Measurements from ENCODE around the gene TMEM89.

The TMEM89 gene

DNA sequence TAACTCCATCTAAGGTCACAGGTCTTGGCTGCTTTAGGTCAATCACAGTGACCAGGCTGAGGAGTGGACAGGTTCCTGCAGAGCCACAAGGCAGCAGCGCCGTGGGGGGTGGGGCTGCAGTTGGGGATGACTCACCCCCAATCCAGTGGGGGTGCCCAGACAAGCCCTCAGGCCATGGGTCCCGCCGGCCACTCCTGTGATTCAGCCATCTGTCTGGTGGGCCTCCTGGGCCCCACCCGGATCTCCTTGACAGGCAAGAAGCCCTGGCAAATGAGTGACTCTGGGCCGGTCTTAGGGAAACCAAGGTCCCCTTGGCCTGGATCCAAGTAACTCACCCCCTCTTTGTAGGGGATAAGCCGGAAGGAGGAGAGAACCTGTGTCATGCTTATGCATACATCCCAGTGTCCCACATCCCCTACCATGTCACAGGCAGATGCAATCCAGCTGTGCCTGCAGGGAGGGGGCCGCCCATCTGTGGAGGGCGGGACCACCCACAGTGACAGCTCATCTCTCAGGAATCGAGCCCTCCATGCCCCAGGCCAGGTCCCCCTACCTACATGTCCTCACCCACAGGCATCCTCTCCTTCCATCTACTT is 25.9 kb downstream of the TMEM89 start:
- no peaks in the 10 kb centered on the region for H3K4me1 Mint-ChIP-seq (ENCODE audit: low read depth)
- no peak for DNase-seq (ENCODE audit: low spot score)
- H3K27me3 Mint-ChIP-seq (ENCODE audit: low read depth), result peaks cover 13% of the 10 kb centered on the region
- H3K4me3 Mint-ChIP-seq, result no peak overlapping the region
- no peak overlapping the region for H3K27ac Mint-ChIP-seq
- peaks cover 6% of the 10 kb centered on the region for H3K36me3 Mint-ChIP-seq (ENCODE audit: low read depth)
- no peaks in the 10 kb centered on the region for H3K9me3 Mint-ChIP-seq

DNA sequence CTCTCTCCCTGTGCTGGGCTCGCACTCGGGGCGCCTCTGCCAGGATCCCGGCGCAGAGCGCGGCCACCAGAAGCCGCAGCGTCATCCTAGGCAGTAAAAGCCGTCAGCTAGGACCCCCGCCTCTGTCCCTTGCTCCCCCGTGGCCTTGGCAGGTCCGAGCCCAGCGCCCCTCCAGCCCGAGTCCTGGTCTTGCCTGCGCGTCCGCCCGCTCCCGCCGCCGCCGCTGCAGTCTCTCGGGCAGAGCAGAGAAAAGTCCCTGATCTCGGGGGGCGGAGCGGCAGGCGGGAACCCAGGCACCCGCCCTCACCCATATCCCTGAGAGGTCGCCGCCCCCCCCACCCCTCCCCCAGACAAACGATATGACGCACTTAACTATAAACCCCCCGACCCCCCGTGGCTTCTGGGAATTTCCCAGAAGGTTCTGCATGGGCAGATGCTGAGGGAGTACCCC is 26.5 kb downstream of the TMEM89 start, which contains the start of gene COL7A1:
COL7A1 (minus strand) TSS at position 255 of the 451 bp plus-strand sequence; CDS start at position 85, 170 bp downstream.
- Mint-ChIP-seq H3K9me3 (no peaks in the 10 kb centered on the region), H3K4me3 (no peak within 1 kb of the TSS), H3K36me3 (ENCODE audit: low read depth) (peaks cover under 1% of the 10 kb centered on the region), H3K27ac (no peak within 1 kb of the TSS), H3K4me1 (ENCODE audit: low read depth) (no peaks in the 10 kb centered on the region), H3K27me3 (ENCODE audit: low read depth) (peaks cover 13% of the 10 kb centered on the region)
- no peak for DNase-seq (ENCODE audit: low spot score)

DNA sequence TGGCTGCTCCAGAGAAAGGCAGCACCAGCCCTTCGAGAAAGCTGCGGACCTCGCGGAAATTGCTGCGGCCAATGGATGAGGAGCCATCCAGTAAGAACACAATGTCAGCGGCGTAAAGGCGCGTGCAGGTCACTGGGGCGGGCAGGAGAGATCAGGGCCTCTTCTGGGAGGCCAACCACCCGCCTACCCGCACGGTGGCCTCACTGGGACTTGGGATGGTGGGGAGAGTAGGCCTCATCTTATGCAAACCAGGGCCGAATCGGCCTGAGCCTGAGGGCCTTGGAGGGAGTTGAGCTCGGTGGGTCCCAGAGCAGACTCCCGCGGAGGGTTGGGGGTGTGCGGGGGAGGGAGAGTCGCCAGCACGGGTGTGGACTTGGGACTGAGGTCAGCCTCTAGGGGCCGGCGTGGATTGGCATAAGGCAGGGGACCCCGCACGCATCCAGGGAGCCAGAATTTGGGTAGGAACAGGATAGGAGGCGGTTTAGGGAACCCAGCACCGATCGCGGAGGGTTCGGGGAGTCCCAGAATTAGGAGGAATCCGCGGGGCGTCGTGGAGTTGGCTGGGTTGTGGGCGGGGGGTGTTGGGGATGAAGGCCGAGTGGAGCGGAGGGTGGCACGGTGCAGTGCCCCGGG is 27.0 kb downstream of the TMEM89 start:
- Mint-ChIP-seq H3K4me1 (ENCODE audit: low read depth) (no peaks in the 10 kb centered on the region), H3K36me3 (ENCODE audit: low read depth) (no peaks in the 10 kb centered on the region), H3K9me3 (no peaks in the 10 kb centered on the region), H3K4me3 (no peak overlapping the region), H3K27me3 (ENCODE audit: low read depth) (peaks cover 17% of the 10 kb centered on the region), H3K27ac (no peak overlapping the region)
- DNase-seq (ENCODE audit: low spot score), result no peak

DNA sequence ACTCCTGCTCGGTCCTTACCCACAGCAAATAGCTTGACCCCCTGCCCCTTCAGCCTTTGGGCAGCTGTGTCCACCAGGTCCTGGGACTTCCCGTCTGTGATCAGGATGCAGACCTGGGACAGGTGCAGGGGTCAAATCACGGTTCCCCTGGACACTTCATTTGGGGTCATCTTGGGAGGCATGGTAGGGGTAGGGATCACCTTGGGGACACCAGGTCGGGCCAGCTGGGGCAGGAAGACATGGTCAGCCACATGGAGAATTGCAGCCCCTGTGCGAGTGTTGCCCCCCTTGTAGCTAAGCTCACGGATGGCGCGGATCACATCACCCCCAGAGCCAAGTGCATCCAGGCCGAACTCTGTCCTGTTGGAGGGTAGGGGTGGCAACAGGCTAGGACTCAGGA is 28.2 kb downstream of the TMEM89 start:
- peaks cover 22% of the 10 kb centered on the region for H3K27me3 Mint-ChIP-seq (ENCODE audit: low read depth)
- no peak overlapping the region for H3K4me3 Mint-ChIP-seq
- no peaks in the 10 kb centered on the region for H3K4me1 Mint-ChIP-seq (ENCODE audit: low read depth)
- no peak for DNase-seq (ENCODE audit: low spot score)
- H3K9me3 Mint-ChIP-seq, result no peaks in the 10 kb centered on the region
- H3K36me3 Mint-ChIP-seq (ENCODE audit: low read depth), result no peaks in the 10 kb centered on the region
- no peak overlapping the region for H3K27ac Mint-ChIP-seq

DNA sequence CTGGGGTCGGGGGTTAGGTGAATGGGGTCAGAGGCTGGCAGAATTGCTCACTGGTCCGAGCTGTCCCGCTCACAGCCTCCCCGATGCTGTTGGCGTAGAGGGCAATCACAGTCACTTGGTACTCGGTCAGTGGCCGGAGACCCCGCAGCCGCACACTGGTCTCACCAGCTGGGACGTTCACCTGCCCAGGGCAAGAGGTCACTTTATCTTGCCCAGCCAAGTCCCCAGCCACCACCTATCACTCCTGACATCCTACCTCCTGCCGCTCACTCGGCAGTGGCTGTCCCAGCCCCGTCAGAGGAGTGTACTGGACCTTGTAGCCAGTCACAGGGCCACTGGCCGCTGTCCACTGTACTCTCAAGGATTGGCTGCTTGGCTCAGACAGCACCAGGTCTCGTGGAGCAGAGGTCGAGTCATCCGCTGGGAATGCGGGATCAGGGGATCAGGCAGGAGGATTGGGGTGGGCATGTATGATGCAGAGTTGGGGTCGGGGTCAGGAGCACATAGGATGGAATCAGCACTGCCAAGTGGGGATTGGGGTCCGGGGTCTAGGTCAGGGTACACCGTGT is 29.0 kb downstream of the TMEM89 start:
- H3K27ac Mint-ChIP-seq, result no peak overlapping the region
- H3K9me3 Mint-ChIP-seq, result no peaks in the 10 kb centered on the region
- no peaks in the 10 kb centered on the region for H3K4me1 Mint-ChIP-seq (ENCODE audit: low read depth)
- no peak for DNase-seq (ENCODE audit: low spot score)
- no peaks in the 10 kb centered on the region for H3K36me3 Mint-ChIP-seq (ENCODE audit: low read depth)
- H3K4me3 Mint-ChIP-seq, result no peak overlapping the region
- peaks cover 22% of the 10 kb centered on the region for H3K27me3 Mint-ChIP-seq (ENCODE audit: low read depth)

DNA sequence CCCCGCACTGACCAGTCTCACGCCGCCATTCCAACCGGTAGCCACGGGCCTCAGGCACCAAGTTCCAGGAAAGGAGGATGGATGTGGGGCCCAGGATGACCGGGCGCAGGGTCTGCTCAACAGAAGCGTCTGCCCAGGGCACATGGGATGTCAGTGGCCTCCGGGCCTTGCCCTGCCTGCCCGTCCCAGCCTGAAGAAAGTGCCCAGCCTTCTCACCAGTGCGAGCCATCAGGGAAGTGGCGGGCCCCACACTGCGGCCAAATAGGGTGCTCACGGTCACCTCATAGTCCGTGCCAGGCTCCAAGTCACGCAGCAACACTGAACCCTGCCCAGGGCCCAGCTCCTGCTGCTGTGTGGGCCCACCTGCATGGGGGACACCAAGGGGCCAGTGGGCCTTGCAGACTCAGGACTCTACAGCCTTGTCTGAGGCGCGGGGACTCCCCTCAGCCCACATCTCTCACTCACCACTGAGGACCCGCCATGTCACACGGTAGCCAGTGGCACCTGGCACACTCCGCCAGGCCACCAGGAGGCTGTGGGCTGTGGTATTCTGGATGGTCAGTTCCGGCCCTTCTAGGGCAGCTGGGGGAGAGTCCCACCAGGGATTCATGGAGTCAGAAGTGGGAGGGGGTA is 29.6 kb downstream of the TMEM89 start:
- Mint-ChIP-seq H3K27ac (no peak overlapping the region), H3K4me1 (ENCODE audit: low read depth) (no peaks in the 10 kb centered on the region), H3K27me3 (ENCODE audit: low read depth) (peaks cover 22% of the 10 kb centered on the region), H3K36me3 (ENCODE audit: low read depth) (no peaks in the 10 kb centered on the region), H3K4me3 (no peak overlapping the region), H3K9me3 (no peaks in the 10 kb centered on the region)
- DNase-seq (ENCODE audit: low spot score), result no peak

DNA sequence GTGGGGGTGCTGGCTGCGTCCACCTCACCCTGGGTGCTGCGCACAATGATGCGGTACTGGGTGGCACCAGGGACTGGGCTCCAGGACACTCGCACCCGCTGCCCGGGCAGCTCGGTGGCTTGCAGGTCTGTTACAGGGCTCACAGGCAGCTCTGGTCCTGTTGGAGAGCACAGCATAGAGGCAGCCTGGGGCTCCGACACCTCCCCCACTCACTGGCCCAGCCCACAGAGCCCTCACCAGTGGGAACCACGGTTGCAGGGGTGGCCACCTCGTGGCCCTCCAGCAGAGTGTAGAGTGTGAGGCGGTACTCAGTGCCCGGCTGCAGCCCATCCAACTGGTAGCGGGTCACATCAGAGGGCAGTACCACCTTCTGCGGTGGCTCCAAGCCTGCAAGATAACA is 30.1 kb downstream of the TMEM89 start:
- no peaks in the 10 kb centered on the region for H3K9me3 Mint-ChIP-seq
- no peak overlapping the region for H3K4me3 Mint-ChIP-seq
- H3K4me1 Mint-ChIP-seq (ENCODE audit: low read depth), result no peaks in the 10 kb centered on the region
- DNase-seq (ENCODE audit: low spot score), result no peak
- H3K27ac Mint-ChIP-seq, result no peak overlapping the region
- peaks cover 22% of the 10 kb centered on the region for H3K27me3 Mint-ChIP-seq (ENCODE audit: low read depth)
- H3K36me3 Mint-ChIP-seq (ENCODE audit: low read depth), result no peaks in the 10 kb centered on the region

DNA sequence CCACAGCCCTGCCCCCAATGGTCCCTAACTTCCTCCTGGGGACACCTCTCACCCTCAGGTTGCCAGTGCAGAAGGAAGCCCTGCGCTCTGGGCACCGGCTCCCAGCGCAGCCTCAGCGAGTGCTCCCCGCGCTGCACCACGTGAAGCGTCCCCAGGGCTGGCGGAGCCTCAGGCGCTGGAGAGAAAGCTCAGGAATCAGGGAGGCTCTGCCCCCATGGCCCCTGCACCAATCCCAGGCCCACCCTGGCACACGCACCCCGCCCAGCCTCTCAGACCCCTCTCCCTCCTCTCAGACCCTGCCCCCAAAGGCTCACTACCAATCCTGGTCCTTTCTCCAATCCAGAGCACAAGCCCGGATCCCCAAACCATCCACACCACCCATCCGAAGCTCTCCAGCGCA is 33.3 kb downstream of the TMEM89 start:
- Mint-ChIP-seq H3K27ac (no peak overlapping the region), H3K9me3 (no peaks in the 10 kb centered on the region), H3K4me3 (no peak overlapping the region), H3K27me3 (ENCODE audit: low read depth) (peaks cover 9% of the 10 kb centered on the region), H3K36me3 (ENCODE audit: low read depth) (no peaks in the 10 kb centered on the region), H3K4me1 (ENCODE audit: low read depth) (no peaks in the 10 kb centered on the region)
- no peak for DNase-seq (ENCODE audit: low spot score)

DNA sequence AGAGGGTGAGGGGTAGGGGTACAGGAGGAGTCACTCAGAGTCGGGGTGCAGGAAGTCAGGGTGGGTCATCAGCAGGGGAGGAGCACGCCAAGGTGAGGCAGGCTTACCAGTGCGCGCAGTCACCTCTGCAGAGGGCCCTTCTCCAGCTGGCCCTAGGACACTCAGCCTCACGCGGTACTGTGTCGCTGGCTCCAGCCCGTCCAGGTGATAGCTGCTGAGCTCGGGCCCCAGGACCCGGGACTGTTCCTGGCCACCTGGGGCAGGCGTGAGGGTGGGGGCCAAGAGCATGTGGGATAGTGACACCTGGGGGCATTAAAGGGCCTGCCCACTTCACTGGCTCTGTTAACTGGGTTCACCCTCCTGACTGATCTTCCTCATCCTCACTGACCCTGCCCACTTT is 33.9 kb downstream of the TMEM89 start:
- Mint-ChIP-seq H3K9me3 (no peaks in the 10 kb centered on the region), H3K36me3 (ENCODE audit: low read depth) (no peaks in the 10 kb centered on the region), H3K4me1 (ENCODE audit: low read depth) (no peaks in the 10 kb centered on the region)

DNA sequence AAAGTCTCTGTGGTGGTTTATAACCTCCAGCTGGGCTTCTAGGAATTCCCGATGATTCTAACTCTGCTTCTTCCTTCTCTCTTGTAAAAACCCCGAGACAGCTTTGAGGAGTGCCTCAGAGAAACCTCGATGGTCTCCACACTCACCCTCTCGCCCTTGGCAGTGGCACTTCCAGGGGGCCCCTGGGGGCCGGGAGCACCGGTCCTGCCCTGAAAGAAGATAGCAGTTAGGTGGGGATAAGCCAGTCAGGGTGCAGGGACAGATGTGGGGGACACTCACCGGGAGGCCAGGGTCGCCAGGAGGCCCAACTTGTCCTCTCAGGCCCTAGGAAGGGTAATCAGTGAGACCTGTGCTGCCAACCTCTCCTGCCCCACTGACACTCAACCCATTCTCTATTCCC is 36.2 kb downstream of the TMEM89 start:
- Mint-ChIP-seq H3K36me3 (ENCODE audit: low read depth) (no peaks in the 10 kb centered on the region), H3K27ac (no peak overlapping the region), H3K4me3 (no peak overlapping the region), H3K27me3 (ENCODE audit: low read depth) (peaks cover 9% of the 10 kb centered on the region), H3K4me1 (ENCODE audit: low read depth) (no peaks in the 10 kb centered on the region), H3K9me3 (no peaks in the 10 kb centered on the region)
- DNase-seq (ENCODE audit: low spot score), result no peak

More for the DNA sequence above, 33.9 kb downstream of the TMEM89 start:
- no peak for DNase-seq (ENCODE audit: low spot score)
- Mint-ChIP-seq H3K4me3 (no peak overlapping the region), H3K27me3 (ENCODE audit: low read depth) (peaks cover 9% of the 10 kb centered on the region), H3K27ac (no peak overlapping the region)

DNA sequence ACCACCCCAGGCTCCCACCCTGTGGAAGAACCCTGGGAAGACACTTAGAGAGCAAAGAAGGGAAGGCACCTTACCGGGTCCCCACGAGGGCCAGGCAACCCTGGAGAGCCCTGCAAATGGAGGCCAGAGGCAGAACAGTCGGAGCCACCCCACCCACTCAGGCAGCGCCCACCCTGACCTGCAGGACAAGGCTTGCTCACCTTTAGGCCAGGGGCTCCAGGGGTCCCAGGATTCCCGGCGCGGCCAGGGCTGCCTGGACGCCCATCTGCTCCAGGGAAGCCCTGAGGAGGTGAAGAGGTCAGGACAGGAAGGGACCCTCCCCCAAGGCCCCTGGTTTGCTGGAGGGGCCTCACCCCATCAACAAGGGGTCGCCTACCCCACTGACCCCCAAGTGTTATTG is 36.7 kb downstream of the TMEM89 start:
- Mint-ChIP-seq H3K9me3 (no peaks in the 10 kb centered on the region), H3K27ac (no peak overlapping the region), H3K36me3 (ENCODE audit: low read depth) (no peaks in the 10 kb centered on the region), H3K4me1 (ENCODE audit: low read depth) (no peaks in the 10 kb centered on the region), H3K27me3 (ENCODE audit: low read depth) (peaks cover 8% of the 10 kb centered on the region), H3K4me3 (no peak overlapping the region)
- no peak for DNase-seq (ENCODE audit: low spot score)

DNA sequence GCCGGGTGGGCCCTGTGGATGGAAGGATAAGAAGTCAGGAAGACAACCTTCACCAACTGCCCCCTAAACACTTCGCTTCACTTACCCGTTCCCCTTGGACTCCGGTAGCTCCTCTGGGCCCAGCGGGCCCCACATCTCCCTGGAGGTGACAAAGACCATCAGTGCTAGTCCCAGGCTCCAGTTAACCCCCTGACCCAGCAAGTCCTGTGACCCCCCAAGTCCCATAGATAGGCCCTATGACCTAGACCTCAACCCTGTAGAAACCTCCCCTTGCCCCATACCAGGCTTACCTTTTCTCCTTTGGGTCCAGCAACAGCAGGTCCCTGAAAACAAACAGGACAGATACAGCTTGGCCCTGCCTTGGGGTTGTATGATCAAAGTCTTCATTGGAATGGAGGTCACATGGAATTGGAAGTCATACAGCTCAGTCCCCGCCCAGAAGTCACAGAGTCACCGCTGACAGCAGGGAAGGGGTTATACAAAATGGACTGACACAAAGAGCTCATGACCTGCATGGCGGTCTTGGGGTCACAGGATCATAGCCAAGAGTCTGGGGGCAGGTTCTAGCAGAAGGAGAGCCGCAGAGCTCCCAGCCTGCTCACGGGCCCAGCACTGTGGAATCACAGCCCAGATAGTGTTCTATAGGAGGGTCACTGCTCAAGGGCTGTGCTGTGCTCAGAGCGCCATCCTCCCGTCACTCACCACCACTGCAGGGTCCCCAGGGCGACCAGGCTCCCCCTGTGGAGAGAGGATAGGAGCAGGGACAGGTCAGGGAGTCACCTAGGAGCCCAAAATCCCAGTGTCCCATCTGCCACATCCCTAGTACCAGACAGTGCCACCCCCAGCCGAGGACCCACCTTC is 39.7 kb downstream of the TMEM89 start:
- no peaks in the 10 kb centered on the region for H3K27me3 Mint-ChIP-seq (ENCODE audit: low read depth)

DNA sequence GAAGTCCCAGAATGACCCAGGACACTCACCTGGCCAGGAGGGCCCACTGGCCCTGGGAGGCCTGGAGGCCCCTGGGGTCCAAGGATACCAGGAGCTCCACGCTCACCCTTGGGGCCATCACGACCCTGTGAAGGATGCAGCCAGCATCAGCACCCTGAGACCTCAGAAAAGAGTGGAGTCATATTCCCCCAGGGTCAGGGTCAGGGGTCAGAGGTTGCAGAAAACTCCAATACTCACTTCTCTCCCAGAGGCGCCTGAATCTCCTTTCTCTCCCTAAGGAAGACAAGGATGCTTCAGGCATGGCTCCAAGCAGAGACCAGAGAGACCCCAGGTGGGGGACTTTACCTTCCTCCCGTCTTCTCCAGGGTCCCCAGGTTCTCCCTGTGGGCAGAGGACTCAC is 44.9 kb downstream of the TMEM89 start:
- H3K4me1 Mint-ChIP-seq (ENCODE audit: low read depth), result no peaks in the 10 kb centered on the region
- no peaks in the 10 kb centered on the region for H3K9me3 Mint-ChIP-seq
- no peak for DNase-seq (ENCODE audit: low spot score)
- H3K27ac Mint-ChIP-seq, result no peak overlapping the region
- H3K4me3 Mint-ChIP-seq, result no peak overlapping the region
- no peaks in the 10 kb centered on the region for H3K36me3 Mint-ChIP-seq (ENCODE audit: low read depth)
- no peaks in the 10 kb centered on the region for H3K27me3 Mint-ChIP-seq (ENCODE audit: low read depth)

More for the DNA sequence above, 39.7 kb downstream of the TMEM89 start:
- H3K36me3 Mint-ChIP-seq (ENCODE audit: low read depth), result no peaks in the 10 kb centered on the region
- no peak overlapping the region for H3K4me3 Mint-ChIP-seq
- H3K9me3 Mint-ChIP-seq, result no peaks in the 10 kb centered on the region
- H3K4me1 Mint-ChIP-seq (ENCODE audit: low read depth), result no peaks in the 10 kb centered on the region
- H3K27ac Mint-ChIP-seq, result no peak overlapping the region
- DNase-seq (ENCODE audit: low spot score), result no peak

Measured in T-helper 2 cell treated with Interferon-gamma antibody and Interleukin-4, amounts not matched to agents 5 μg/mL and 100 μg/mL, for 36 hours (primary cell).